GM12873 (cell line): ENCODE measurements around the gene GPX7.
A peak's percentile ranks its signal among the peaks of the same experiment; 100 is the strongest.

ENCODE experiments used
- TF ChIP-seq, protein P1 (sequence below): IDR thresholded peaks from 2 replicates; pipeline ENCODE4 v1.5.1; 2012; ENCODE audit warnings: low read depth, mild to moderate bottlenecking, moderate library complexity, low read length, control low read depth; ENCODE audit not compliant: insufficient read depth; ENCODE audit errors: missing control alignments

Gene GPX7

DNA sequence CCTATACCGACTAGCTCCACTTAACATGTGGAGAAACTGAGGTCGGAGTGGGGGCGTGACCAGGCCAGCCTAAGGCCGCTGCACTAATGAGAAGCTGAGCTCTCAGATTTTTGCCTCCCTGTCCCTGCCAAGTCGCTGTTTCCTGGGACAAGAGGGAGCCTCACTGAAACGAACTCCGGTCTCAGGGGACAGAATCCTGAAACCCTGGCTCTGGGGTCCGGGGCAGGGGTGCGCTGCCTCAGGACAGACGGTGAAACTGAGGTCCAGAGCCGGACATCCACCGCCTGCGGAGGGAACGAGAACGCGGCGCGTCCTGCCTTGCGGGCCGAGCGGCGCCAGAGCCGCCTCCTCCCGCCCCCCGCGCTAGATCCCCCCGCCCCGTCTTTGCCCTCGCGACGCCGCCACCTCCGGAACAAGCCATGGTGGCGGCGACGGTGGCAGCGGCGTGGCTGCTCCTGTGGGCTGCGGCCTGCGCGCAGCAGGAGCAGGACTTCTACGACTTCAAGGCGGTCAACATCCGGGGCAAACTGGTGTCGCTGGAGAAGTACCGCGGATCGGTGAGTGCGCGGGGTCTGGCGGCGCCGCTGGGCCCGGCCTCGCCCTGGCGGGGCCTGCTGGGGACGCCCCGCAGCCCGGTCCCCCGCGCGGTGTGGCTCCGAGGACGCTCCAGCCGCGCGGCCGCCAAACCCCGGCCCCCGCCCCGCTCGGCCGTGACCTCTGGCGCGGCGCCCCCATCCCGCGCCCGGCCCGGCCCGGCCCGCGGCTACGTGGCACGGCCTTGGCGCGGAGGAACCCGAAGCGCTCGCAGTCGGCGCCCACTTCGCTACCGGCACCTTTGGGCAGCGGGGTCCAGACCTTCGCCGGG lies at the start of gene GPX7:
GPX7 (plus strand) TSS at position 381 of the 865 bp plus-strand sequence; CDS start at position 420, 39 bp downstream.
- TF ChIP-seq, protein P1, sequence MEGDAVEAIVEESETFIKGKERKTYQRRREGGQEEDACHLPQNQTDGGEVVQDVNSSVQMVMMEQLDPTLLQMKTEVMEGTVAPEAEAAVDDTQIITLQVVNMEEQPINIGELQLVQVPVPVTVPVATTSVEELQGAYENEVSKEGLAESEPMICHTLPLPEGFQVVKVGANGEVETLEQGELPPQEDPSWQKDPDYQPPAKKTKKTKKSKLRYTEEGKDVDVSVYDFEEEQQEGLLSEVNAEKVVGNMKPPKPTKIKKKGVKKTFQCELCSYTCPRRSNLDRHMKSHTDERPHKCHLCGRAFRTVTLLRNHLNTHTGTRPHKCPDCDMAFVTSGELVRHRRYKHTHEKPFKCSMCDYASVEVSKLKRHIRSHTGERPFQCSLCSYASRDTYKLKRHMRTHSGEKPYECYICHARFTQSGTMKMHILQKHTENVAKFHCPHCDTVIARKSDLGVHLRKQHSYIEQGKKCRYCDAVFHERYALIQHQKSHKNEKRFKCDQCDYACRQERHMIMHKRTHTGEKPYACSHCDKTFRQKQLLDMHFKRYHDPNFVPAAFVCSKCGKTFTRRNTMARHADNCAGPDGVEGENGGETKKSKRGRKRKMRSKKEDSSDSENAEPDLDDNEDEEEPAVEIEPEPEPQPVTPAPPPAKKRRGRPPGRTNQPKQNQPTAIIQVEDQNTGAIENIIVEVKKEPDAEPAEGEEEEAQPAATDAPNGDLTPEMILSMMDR, result no peak

- TF ChIP-seq, protein P1, result peak; percentile 10
These were observed 49.4 kb upstream of the GPX7 start, which contains the start of gene TUT4 for GRCh38 chr1:52552505-52553361. TSS of gene TUT4 (minus strand) at chr1:52553092. CDS start at chr1:52526280, 26,812 bp downstream.

- TF ChIP-seq, protein P1, result no peak
These were observed 48.6 kb upstream of the GPX7 start for GRCh38 chr1:52553362-52554266.

DNA sequence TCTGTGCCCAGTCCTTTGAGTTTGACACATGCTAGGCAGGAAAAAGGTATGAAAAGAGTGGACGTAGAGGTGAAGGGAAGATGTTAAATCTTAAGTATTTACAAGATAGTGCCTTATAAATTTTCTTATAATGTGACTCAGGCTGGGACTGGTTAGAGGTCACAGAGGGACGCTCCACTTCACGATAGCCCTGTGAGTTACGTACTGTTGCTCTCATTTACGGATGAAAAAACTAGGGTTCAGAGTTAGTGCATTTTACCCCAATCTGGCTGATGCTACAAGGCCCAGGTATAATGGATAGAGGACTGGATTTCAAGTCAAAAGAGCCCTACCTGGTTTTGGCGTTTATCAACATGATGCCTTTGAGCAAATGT lies 47.9 kb upstream of the GPX7 start:
- TF ChIP-seq, protein P1, result no peak

- TF ChIP-seq, protein P1, result no peak
These were observed 47.4 kb upstream of the GPX7 start for GRCh38 chr1:52554756-52555155.

DNA sequence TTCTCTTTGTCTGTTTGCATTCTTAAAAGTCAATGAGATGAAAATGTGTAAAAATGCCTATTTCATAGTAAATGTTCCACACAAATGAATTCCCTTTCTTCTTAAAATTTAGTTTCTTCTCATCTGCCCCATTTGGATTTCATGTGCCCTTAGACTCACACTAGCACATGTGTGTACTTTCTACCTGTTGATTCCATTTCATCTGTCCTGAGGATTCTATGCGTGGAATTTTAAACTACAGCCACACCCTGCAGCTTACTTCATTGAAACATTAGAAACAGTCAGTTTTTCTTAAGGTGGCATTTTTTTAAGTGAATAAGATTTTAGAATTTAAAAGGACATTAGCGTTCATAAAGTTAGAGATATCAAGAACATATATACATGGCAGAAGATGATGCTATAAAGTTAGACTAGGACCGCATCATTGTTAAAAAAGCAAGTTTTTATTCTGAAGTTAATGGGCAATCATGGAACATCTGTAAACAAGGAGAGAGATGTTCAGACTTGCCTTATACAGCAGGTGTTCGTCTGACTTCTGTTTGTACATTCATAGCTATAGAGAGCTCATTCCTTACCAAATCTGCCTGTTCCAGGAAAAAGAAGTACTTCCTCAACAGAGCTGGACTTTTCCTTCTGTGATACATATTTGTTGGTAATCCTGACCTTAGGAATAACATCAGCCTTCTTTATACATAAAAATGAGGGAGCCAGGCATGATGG lies 45.4 kb upstream of the GPX7 start:
- TF ChIP-seq, protein P1, result no peak
